Stimulated activated CD8-positive, alpha-beta memory T cell treated with anti-CD3 and anti-CD28 coated beads, Interleukin-4, amount 100 ng/mL, for 1 hour (primary cell): ENCODE measurements around the gene DEDD.

Experiments
- DNase-seq, 2 donors: peaks; one replicate each; pipeline ENCODE4 v3.0.0-alpha.2; 2020; ENCODE audit warnings: low read depth in 2 of 2, low spot score in 1 of 2

Gene DEDD

DNA sequence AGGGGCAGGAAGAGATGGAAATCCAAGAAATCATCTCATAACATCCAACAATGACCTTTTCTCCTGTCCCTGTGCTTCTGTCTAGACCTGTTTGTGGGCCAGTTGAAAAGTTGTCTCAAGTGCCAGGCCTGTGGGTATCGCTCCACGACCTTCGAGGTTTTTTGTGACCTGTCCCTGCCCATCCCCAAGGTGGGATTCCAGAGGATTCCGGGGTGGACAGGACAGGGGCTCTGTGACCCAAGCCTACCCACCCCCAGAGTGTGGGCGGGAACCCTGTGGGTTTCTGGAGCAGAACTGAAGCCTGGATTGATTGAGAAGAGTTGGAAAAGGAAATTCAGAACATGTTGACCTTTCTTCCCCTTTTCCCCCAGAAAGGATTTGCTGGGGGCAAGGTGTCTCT lies 31.3 kb upstream of the DEDD start:
- DNase-seq, result no peak

DNA sequence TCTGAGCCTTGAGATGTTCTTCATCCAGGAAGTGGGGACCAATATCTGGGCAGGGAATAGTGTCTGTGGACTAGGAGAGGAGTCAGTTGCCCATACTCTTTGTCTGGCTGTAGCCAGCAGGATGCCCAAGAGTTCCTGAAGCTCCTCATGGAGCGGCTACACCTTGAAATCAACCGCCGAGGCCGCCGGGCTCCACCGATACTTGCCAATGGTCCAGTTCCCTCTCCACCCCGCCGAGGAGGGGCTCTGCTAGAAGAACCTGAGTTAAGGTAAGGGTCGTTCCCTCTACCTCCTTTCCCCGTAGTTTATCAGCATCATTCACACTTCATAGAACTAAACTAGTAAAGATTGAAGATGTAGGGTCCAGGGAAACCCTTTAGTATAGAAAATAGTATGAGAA lies 30.3 kb upstream of the DEDD start:
- no peak for DNase-seq

DNA sequence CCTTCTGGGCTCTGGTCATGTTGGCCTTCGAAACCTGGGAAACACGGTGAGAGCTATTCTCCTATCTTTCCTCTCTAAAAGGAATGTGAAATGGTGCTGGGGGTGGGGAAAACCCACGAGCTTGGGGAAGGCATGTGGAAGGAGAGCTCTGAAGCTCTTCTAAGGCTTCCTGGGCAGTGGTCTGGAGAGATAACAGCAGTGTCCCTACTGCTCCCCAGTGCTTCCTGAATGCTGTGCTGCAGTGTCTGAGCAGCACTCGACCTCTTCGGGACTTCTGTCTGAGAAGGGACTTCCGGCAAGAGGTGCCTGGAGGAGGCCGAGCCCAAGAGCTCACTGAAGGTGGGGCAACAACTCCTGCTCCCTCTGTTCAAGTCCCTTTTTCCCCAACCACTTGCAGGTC lies 29.6 kb upstream of the DEDD start:
- no peak for DNase-seq

DNA sequence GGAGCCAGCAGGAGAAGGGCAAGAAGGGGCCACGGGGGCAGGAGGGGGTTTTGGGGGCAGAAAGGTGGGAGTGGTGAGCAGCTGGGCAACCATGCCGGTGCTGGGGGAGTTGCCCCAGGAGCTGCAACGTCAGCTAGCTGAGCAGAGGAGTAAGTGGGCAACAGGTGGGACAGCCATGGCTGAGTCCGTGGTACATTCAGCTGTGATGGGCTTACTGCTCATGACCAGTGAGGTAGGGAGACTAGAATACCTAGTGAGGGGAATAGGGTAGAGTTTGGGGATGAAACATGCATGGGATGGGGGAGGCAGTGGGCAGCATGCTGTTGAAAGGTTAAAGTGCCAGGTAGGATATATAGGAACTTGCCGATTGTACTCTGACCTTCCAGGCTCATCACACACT lies 29.2 kb upstream of the DEDD start:
- DNase-seq, result no peak

DNA sequence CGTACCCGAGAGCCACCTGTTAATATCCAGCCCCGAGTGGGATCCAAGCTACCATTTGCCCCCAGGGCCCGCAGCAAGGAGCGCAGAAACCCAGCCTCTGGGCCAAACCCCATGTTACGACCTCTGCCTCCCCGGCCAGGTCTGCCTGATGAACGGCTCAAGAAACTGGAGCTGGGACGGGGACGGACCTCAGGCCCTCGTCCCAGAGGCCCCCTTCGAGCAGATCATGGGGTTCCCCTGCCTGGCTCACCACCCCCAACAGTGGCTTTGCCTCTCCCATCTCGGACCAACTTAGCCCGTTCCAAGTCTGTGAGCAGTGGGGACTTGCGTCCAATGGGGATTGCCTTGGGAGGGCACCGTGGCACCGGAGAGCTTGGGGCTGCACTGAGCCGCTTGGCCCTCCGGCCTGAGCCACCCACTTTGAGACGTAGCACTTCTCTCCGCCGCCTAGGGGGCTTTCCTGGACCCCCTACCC lies 28.2 kb upstream of the DEDD start:
- no peak for DNase-seq

DNA sequence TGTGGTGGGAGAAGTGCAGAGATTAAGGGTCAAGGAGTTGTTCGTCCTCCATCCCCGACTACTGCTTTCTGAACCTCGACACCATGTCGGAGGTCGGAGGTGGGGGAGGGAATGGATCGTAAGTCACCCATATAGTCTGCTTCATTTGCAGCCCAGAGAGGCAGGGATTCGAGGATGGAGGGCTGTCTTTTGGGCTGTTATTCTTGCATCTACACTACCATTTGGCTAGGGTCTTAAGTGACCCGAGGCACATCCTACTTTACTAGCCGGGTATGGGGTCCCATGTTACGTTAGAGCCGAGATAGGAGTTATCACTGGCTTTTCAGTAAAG lies 27.4 kb upstream of the DEDD start:
- no peak for DNase-seq

DNA sequence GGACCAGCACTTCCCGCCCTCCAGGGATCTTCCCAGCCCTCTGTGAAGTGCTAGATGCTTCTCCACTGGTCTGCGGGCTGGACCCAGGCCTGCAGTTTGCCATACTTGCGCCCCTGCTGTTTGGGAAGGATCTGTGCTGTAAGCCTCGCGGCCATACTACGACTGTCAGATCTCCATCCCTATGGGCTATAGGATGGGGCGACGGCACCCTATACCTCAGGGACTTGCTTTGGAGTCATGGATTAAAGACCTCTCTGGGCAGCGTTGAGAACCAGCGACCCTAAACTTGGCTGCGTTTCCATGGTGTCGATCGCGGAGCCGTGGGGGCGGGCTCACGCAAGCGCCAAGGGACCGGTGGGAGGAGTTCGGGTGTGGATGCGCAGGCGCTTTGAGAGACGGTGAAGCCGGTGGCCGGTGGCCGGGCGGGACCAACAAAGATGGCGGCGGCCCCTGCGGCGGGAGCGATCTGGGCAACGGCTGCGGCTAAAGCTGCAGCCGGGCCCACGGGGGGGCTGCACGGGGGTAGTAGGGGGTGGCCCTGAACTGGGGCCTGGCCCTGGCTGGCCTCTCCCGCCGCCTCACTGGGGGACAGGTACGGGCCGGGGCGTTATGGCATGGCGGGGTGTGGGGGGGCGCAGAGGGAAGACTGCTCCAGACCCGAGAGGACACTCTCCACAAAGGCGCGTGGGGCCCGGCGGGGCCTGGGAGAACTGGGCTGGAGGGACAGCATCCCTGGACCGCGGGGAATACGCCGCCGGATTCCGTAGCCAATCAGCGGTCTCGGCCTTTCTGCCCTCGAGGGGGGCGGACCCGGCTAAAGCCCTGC lies 26.8 kb upstream of the DEDD start, which contains the start of gene USP21:
Gene USP21, plus strand, starts transcription at position 414 of the 826 bp plus-strand sequence. CDS start 1,141 bp downstream, outside the sequence.
- peak; percentile 80 to 86 for DNase-seq

DNA sequence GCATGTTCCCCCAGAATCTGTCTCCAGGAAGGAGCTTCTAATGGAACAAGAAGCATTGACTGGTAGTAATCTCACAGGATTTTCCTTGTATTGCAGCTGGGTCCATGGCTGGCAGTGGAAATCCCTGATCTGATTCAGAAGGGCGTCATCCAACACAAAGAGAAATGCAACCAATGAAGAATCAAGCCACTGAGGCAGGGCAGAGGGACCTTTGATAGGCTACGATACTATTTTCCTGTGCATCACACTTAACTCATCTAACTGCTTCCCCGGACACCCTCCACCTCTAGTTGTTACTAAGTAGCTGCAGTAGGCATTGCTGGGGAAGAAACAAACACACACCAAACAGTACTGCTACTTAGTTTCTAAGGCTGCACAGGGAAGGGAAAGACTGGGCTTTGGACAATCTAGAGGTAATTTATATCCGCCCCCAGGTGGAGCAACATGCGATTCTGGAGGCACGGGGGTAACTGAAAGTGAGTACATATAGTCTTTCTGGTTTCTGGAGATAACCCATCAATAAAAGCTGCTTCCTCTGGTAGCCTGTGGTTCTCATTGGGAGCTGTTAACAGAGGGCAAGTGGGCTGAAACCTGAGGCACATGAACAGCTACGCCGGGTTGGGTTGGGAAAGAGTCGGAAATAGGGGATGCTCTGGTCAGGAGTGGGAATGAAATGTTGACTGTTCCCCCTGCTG lies 26.0 kb upstream of the DEDD start:
- no peak for DNase-seq

DNA sequence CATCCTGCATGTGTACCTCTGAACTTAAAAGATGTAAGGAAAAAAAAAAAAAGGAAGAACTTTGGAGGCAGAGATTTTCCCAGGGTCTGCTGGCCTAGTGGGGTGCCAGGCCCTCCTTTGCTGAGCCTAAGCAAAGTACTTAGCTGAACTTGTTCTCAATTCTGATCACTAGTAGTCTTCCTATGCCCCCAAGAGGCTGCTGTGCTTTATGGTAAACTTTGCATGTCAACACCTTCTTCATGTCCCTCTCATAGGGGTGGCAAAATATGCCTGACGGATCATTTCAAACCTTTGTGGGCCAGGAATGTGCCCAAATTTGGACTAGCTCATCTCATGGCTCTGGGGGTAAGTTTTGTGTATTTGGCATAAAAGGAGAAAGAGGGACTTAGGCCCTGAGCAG lies 25.4 kb upstream of the DEDD start:
- DNase-seq, result no peak

DNA sequence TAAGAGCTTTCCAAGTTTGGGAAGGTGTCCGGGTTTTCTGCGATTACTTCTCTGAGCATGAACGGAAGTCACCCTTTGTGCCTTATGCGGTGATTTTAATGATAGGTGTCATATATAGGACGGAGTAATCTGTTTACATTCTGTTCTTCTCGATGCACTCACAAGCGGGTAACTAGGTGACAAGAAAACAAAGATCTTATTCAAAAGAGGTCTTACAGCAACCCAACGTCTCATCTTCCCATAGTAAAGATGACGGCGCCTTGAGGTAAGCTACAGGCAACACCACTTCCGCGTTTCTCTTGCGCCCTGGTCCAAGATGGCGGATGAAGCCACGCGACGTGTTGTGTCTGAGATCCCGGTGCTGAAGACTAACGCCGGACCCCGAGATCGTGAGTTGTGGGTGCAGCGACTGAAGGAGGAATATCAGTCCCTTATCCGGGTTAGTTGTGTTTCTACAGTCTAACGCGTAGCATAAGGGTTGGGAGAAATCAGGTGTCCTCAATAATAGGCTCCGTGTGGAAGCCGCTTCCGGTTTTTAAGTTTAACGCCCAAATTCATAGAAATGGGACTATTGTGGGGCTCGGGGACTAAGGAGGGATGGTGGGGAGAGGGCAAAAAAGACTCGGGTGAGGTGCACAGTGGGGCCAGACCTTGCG lies 21.3 kb upstream of the DEDD start, which contains the start of gene UFC1:
Gene UFC1, plus strand, starts transcription at position 297 of the 656 bp plus-strand sequence. Its CDS starts 20 bp downstream, at position 317.
- DNase-seq, result peak; percentile 50 to 60

DNA sequence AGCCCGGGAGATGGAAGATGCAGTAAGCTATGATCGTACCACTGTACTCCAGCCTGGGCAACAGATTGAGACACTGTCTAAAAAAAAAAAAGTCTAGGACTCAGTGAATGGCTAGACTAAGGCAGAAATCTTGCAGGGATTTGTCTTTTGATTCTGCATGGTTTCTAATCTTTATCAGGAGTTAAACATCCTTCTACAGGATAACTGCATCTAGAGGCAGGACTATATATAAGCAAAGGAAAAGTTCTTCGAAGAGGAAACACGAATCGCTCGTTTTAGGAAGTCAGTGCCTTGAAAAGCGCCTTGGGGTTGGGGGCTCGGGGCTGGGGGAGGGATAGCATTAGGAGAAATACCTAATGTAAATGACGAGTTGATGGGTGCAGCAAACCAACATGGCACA lies 20.7 kb upstream of the DEDD start:
- no peak for DNase-seq

DNA sequence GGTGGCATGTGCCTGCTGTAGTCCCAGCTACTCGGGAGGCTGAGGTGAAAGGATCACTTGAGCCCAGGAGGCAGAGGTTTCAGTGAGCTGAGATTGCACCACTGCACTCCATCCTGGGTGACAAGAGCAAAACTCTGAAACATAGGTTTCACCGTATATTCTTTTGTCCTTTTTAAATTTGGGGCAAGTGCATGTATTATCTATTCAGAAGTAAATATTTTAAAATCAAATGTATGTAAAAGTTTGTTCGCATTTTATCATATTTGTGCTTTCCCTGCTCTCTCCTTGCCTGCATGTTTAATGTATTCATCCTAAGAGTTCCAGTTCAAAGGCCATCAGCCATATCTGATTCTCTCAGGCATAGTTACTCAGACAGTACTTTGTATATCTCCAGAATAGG lies 13.4 kb upstream of the DEDD start:
- no peak for DNase-seq

DNA sequence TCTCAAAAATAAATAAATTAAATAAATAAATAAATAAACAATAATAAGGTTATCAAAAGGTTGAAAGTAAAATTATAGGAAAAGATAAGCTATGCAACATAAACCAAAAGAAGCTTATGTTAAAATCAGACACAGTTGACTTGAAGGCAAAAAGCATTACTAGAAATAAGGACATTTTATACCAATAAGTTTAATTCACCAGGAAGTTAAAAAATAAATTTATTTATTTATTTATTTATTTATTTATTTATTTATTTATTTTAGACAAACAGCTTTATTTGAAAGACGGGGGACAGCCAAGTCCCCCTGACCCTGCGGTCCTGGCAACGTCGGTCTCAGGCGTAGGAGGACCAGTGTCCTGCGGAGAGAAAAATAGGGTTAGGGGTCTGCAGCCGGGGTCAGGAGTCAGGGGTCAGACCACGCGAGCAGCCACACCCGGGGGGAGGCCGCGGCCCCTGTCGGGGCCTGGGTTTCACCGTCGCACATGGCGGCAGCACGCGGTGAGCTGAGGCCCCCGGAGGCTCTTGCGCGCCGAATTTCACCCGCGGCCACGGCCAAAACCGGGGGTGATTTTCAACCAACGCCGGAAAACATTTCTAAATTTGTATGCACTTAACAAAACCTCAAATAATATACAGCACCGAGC lies 8.4 kb upstream of the DEDD start:
- DNase-seq, result no peak

DNA sequence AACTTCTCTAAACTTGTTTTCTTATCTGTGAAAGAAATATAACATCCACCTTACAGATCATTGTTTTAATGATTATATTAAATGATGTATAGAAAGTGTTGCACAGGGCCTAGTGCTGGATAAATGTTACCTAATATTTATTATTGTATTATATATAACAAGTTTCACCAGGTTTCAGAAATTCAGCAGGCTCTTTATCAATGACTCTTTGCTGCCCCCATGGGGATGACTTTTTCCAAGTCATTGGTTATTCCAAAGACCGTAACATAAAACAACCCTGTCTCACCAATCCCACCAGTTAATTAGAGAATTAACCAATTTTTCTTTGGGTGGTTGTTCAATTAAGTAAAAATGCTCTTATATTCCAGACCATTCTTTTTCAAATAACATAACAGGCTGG lies 7.3 kb upstream of the DEDD start:
- no peak for DNase-seq

DNA sequence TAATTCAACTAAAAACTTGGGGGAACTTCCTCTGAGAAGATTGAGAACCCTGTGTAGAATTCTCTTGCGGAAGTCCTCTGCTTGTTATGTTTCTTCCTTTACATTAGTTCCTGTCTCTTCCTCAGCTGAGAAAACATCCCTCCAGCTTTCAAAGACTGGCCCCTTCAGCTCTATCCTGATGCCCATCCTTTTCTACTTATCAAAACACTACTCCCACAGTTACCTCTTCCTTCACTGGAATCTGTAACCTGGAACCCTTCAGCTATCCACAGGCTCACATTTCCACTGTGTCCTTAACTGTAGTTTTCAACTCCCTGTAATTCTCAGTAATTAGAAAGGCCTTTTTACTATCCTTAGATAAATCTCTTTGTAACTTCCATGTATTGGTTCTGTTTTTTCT lies 6.0 kb upstream of the DEDD start:
- no peak for DNase-seq

DNA sequence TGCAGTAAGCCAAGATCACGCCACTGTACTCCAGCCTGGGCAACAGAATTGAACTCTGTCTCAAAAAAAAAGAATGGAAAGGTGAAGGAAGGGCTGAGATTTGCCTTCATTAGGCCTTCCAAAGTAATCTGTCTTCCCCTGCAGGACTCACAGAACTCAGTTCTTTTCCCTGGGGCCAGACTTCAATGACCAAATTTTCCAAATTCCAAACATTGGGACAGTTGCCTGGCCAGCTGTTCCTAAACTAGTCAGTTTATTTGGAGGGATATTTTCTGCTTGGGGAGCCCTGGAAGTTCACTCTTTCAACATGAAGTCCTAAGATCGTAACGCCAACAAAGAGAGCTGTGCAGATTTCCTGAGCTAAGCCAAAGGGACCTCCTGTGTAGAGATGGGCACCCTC lies 5.4 kb upstream of the DEDD start:
- DNase-seq, result no peak

DNA sequence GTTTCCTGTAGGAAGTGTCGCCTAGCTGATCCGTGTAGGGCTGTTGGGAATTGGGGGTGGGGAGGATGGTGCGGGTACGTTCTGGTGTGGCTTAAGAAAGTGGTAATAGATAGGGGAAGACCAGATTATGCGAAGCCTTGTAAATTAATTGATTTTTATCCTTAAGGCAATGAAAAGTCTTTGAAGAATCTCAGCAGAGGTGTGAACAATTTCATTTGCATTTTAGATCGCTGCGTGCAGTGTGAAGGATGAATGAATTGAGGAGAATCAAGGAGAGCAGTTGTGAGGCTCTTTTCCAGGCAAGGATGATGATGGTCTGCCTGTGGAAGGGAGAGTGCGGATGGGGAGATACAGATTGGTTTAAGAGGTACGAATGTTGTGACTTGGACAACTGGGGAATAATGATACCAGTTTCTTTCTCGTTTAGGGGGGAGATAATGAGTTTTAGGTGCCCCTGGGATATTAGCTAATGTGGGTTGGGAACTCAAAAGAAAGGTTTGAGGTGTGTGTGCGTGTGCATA lies 813 bp upstream of the DEDD start:
- no peak for DNase-seq

DNA sequence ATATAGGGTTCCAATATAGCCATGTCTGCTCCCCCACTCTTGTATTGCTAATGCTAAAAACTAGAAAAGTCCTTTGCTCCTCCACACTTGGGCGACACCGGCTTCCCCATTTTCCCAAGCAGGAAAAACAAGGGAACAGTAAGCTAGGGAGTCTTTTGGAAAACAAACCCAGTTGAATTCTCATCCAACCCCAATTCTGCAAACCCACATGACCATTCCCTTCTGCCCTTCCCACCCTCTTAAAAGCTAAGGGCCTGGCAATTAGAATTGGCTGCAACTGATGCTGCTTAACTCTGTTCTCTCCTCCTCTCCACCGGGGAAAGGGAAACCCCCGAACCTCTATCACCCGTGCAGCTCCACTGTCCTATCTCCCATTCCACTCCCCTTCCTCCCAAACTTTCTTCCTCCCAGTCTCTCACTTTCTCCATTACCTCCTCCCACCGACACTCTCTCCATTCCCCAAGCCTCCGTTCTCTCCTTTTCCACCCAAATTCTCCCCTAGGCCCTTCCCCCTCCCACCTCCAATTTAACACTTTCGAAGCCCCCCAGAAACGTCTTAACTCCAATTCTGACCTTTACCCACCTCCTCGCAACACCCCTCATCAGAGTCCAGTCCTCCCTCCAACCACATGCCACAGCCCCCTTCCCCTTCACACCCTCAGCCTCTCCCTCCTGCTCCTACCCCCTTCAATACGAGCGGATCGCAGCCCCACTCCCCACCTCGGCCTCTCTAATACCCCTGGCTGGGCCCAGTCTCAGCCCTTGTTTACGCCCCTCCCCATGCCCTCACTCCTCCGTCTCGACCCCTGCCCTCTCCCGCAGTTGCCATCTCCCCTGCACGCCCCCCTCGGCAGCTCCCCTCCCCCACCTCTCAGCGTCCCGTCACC lies 701 bp downstream of the DEDD start:
- DNase-seq, result no peak

DNA sequence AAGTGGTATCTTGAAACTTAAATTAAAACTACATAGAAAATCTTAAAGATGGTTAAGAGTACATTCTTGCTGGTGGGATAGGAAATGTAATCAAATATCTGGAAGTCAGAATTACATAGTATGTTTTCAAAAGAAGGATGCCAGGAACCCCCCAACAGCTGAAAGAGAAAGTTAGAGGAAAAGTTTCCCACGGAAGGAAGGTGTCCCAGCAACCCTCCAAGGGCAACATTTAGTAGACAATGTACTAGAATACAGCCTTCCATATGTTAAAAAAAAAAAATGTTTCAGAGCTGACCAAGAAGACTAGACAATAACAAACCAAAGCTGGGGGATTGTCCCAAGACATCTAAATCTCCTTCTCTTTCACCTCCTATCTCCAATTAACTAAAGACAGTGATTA lies 2.2 kb downstream of the DEDD start:
- DNase-seq, result no peak
